Brain pericyte (primary cell): ENCODE data around the gene SORCS2.

Experiments used
- DNase-seq: peaks from one replicate; pipeline ENCODE4 v3.0.0-alpha.2; 2012; ENCODE audit warnings: low read depth, low spot score

The SORCS2 gene

GRCh38 chr4:7353846-7354610, 161.7 kb downstream of the SORCS2 start:
- no peak for DNase-seq

- no peak for DNase-seq
Observed at GRCh38 chr4:7354927-7355326, 162.6 kb downstream of the SORCS2 start.

- no peak for DNase-seq
Observed at GRCh38 chr4:7355795-7356194, 163.5 kb downstream of the SORCS2 start.

- no peak for DNase-seq
Observed at GRCh38 chr4:7356667-7357310, 164.5 kb downstream of the SORCS2 start.

- no peak for DNase-seq
Observed at GRCh38 chr4:7357323-7357722, 165.0 kb downstream of the SORCS2 start.

GRCh38 chr4:7358100-7358735, 165.9 kb downstream of the SORCS2 start:
- DNase-seq = no peak

GRCh38 chr4:7359400-7360062, 167.2 kb downstream of the SORCS2 start:
- DNase-seq = no peak

GRCh38 chr4:7360806-7361205, 168.5 kb downstream of the SORCS2 start:
- no peak for DNase-seq

- DNase-seq = peak; percentile 42
Observed at GRCh38 chr4:7361280-7361895, 169.1 kb downstream of the SORCS2 start.

GRCh38 chr4:7362341-7362740, 170.0 kb downstream of the SORCS2 start:
- DNase-seq = no peak

- DNase-seq = no peak
Observed at GRCh38 chr4:7362862-7363430, 170.6 kb downstream of the SORCS2 start.

- DNase-seq = no peak
Observed at GRCh38 chr4:7364979-7365378, 172.6 kb downstream of the SORCS2 start.

- no peak for DNase-seq
Observed at GRCh38 chr4:7365462-7366179, 173.3 kb downstream of the SORCS2 start.

GRCh38 chr4:7366180-7366945, 174.0 kb downstream of the SORCS2 start:
- no peak for DNase-seq

- no peak for DNase-seq
Observed at GRCh38 chr4:7366954-7367353, 174.6 kb downstream of the SORCS2 start.

- no peak for DNase-seq
Observed at GRCh38 chr4:7367406-7367805, 175.1 kb downstream of the SORCS2 start.

- DNase-seq = no peak
Observed at GRCh38 chr4:7367864-7368277, 175.5 kb downstream of the SORCS2 start.

GRCh38 chr4:7368296-7368695, 176.0 kb downstream of the SORCS2 start:
- no peak for DNase-seq

GRCh38 chr4:7369511-7369910, 177.2 kb downstream of the SORCS2 start:
- no peak for DNase-seq

GRCh38 chr4:7370038-7370437, 177.7 kb downstream of the SORCS2 start:
- no peak for DNase-seq
